HEK293 (cell line): Measurements from ENCODE around the gene ASCC1.

Experiments used
- FEZF1 ChIP-seq: fragments of 450-650 bp; formaldehyde crosslinking; IDR thresholded peaks from 2 replicates; pipeline ENCODE4 v1.5.1; 2016; ENCODE audit warnings: missing biosample characterization, missing genetic modification characterization
- IKZF3 ChIP-seq: fragments of 450-650 bp; IDR thresholded peaks from 2 replicates; pipeline ENCODE4 v1.5.0; 2018; ENCODE audit warnings: missing biosample characterization, mild to moderate bottlenecking, missing genetic modification characterization, moderate library complexity
- SCRT1 ChIP-seq: fragments of 450-650 bp; formaldehyde crosslinking; IDR thresholded peaks from 2 replicates; pipeline ENCODE4 v1.5.1; 2016; ENCODE audit warnings: missing biosample characterization, missing genetic modification characterization, borderline replicate concordance
- ZBTB17 ChIP-seq: fragments of 450-650 bp; formaldehyde crosslinking; IDR thresholded peaks from 2 replicates; pipeline ENCODE4 v1.5.1; 2016; ENCODE audit warnings: missing biosample characterization, missing genetic modification characterization
- ZNF16 ChIP-seq: fragments of 450-650 bp; formaldehyde crosslinking; IDR thresholded peaks from 2 replicates; pipeline ENCODE4 v1.5.1; 2016; ENCODE audit warnings: low read depth, missing biosample characterization, missing genetic modification characterization
- ZNF2 ChIP-seq: fragments of 450-650 bp; formaldehyde crosslinking; IDR thresholded peaks from 2 replicates; pipeline ENCODE4 v1.5.1; 2016; ENCODE audit warnings: missing biosample characterization, missing genetic modification characterization
- ZNF202 ChIP-seq: fragments of 450-650 bp; formaldehyde crosslinking; IDR thresholded peaks from 2 replicates; pipeline ENCODE4 v1.5.1; 2016; ENCODE audit warnings: missing biosample characterization, missing genetic modification characterization, borderline replicate concordance
- ZNF223 ChIP-seq: fragments of 450-650 bp; formaldehyde crosslinking; IDR thresholded peaks from 2 replicates; pipeline ENCODE4 v1.5.1; 2016; ENCODE audit warnings: missing biosample characterization, missing genetic modification characterization
- ZNF311 ChIP-seq: fragments of 450-650 bp; formaldehyde crosslinking; IDR thresholded peaks from 2 replicates; pipeline ENCODE4 v1.5.1; 2017; ENCODE audit warnings: missing biosample characterization, missing genetic modification characterization, borderline replicate concordance
- ZNF350 ChIP-seq: fragments of 450-650 bp; formaldehyde crosslinking; IDR thresholded peaks from 2 replicates; pipeline ENCODE4 v1.5.0; 2017; ENCODE audit warnings: missing biosample characterization, mild to moderate bottlenecking, missing genetic modification characterization
- ZNF548 ChIP-seq: fragments of 450-650 bp; formaldehyde crosslinking; IDR thresholded peaks from 2 replicates; pipeline ENCODE4 v1.5.1; 2016; ENCODE audit warnings: missing biosample characterization, missing genetic modification characterization
- ZNF658 ChIP-seq: fragments of 450-650 bp; formaldehyde crosslinking; IDR thresholded peaks from 2 replicates; pipeline ENCODE4; 2016; ENCODE audit warnings: missing biosample characterization, missing genetic modification characterization
- TF ChIP-seq, protein P1 (sequence below): fragments of 450-650 bp; IDR thresholded peaks from 2 replicates; pipeline ENCODE4 v1.5.1; 2018; ENCODE audit warnings: missing biosample characterization, missing genetic modification characterization
- TF ChIP-seq, protein P2 (sequence below): fragments of 450-650 bp; formaldehyde crosslinking; IDR thresholded peaks from 2 replicates; pipeline ENCODE4 v1.5.1; 2017; ENCODE audit warnings: missing biosample characterization, mild to moderate bottlenecking, missing genetic modification characterization, moderate library complexity

The ASCC1 gene

DNA sequence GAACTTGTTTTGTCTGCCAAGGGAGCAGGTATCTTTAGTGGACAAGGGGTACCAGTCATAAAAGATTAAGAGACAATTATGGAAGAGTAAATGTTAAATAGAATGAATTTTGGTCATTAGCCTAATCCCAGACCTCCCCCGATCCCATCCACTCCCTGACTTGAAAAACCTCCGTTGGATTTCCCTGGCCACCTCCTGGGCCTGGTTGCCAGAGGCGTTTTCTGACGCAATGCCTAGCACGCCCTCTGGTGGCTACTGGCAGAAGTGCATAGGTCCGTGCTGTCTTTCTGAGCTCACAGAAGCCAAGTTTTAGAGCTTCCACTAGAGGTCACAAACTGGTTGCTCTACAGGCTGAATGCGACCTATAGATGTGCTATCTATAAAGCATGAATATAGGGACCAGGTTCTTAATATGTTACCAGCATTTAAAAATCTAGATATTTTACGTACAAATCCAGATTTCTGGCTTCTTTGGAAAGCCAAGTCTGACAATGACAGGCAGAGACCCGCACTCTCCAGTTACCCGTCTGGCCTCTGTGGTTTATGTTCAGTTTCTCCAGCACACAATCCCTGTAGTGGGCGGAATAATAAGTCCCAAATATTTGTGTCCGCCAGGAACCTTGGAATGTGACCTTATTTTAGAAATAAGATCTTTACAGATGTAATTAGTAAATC, 167.5 kb downstream of the ASCC1 start (continued):
- TF ChIP-seq ZNF311 (tag by site-specific recombination) = no peak
- TF ChIP-seq, protein P1, sequence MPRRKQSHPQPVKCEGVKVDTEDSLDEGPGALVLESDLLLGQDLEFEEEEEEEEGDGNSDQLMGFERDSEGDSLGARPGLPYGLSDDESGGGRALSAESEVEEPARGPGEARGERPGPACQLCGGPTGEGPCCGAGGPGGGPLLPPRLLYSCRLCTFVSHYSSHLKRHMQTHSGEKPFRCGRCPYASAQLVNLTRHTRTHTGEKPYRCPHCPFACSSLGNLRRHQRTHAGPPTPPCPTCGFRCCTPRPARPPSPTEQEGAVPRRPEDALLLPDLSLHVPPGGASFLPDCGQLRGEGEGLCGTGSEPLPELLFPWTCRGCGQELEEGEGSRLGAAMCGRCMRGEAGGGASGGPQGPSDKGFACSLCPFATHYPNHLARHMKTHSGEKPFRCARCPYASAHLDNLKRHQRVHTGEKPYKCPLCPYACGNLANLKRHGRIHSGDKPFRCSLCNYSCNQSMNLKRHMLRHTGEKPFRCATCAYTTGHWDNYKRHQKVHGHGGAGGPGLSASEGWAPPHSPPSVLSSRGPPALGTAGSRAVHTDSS (tag by site-specific recombination) = no peak
- no peak for TF ChIP-seq FEZF1 (tag by site-specific recombination)
- TF ChIP-seq, protein P2, sequence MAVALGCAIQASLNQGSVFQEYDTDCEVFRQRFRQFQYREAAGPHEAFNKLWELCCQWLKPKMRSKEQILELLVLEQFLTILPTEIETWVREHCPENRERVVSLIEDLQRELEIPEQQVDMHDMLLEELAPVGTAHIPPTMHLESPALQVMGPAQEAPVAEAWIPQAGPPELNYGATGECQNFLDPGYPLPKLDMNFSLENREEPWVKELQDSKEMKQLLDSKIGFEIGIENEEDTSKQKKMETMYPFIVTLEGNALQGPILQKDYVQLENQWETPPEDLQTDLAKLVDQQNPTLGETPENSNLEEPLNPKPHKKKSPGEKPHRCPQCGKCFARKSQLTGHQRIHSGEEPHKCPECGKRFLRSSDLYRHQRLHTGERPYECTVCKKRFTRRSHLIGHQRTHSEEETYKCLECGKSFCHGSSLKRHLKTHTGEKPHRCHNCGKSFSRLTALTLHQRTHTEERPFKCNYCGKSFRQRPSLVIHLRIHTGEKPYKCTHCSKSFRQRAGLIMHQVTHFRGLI (tag by site-specific recombination) = peak; percentile 51; the same call in 1 of the 2 replicates
- peak; percentile 91 for TF ChIP-seq ZNF2 (tag by site-specific recombination)
- TF ChIP-seq ZNF16 = no peak
- no peak for TF ChIP-seq ZNF223 (tag by site-specific recombination)
- TF ChIP-seq ZBTB17 (tag by site-specific recombination) = peak; percentile 75
- no peak for TF ChIP-seq SCRT1 (tag by site-specific recombination)
- no peak for TF ChIP-seq ZNF350 (tag by site-specific recombination)
- TF ChIP-seq ZNF658 = no peak
- TF ChIP-seq IKZF3 (tag by site-specific recombination) = peak; percentile 89
- TF ChIP-seq ZNF202 = no peak
- TF ChIP-seq ZNF548 (tag by site-specific recombination) = no peak
